Activated T-helper 1 cell treated with anti-CD3 and anti-CD28 coated beads, Interleukin-12 subunit alpha, Interleukin-12 subunit beta, Interleukin-2, Interleukin-4 antibody, amounts not matched to agents 30 ng/mL and 10 ng/mL and 1 ng/mL, durations not matched to agents 14 hours and 24 hours and 36 hours (primary cell): ENCODE measurements around the gene ARHGEF11. TPM values are rescaled to one million over a fixed set of nuclear protein-coding genes. Genes with fewer than 3 reads are reported as not detected.

Source experiments
- DNase-seq: peaks from one replicate; pipeline ENCODE4 v3.0.0; 2021; ENCODE audit warnings: low spot score
- H3K27ac Mint-ChIP-seq: one replicate; pipeline ENCODE4 v1.8.0; 2021; ENCODE audit warnings: mild to moderate bottlenecking, mixed read lengths
- H3K27me3 Mint-ChIP-seq: one replicate; pipeline ENCODE4 v1.8.0; 2022; ENCODE audit warnings: mild to moderate bottlenecking, moderate library complexity, mixed read lengths; ENCODE audit not compliant: insufficient read depth
- H3K36me3 Mint-ChIP-seq: one replicate; pipeline ENCODE4 v1.8.0; 2021; ENCODE audit warnings: low read depth, mixed read lengths
- H3K4me1 Mint-ChIP-seq: one replicate; pipeline ENCODE4 v1.8.0; 2021; ENCODE audit warnings: low read depth, mixed read lengths
- H3K4me3 Mint-ChIP-seq: one replicate; pipeline ENCODE4 v1.8.0; 2021; ENCODE audit warnings: mild to moderate bottlenecking, moderate library complexity, mixed read lengths
- H3K9me3 Mint-ChIP-seq: one replicate; pipeline ENCODE4 v1.8.0; 2021; ENCODE audit warnings: mixed read lengths
- intact Hi-C: fragments of 100-400 bp; cut with micrococcal nuclease; formaldehyde crosslinking; loops from one replicate; pipeline ENCODE4 v1.15.1; 2024
- total RNA-seq: library from RNA; stranded (reverse); gene quantifications from 2 replicates; pipeline ENCODE4 v1.2.3, GENCODE V29; 2022

Gene ARHGEF11
- total RNA-seq, 1 donor from 2014 or later, result 3.2 TPM

DNA sequence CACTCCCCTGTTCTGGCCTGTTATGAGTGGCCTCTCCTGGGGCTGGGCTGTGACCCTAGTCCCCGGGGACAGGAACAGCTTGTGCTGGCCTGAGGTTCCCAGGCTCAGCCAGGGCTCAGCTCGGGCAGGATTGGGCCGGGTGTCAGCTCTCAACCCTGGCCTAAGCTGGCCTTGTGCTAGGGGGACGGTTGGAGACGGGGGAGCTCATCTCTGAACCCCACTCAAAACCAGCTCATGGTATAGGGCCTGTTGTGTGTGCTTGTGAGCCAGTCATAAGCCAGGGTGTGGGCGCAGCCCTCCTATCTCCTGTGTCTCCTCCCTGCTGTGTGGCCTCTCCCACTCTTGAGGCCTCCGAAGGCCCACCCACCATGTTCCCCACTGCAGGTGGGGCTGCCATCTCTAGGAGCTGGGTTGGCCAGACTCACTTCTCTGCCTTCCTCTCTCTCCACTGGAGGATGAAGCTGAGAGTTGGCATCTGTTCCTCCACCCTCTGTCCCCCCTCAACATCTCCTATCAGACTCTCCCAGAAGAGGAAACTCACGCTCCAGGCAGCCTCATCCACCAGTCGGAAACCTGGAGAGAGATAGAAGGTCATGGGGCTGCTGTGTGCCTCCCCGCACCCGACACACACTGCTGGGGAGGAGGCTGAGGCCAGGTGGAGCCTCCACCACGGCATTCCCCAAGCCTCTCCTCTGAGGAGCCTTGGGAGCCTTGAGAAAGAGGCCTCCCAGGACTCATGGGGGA lies 150.7 kb downstream of the ARHGEF11 start:
- Mint-ChIP-seq H3K27ac (no peak overlapping the region), H3K36me3 (no peaks in the 10 kb centered on the region), H3K9me3 (no peaks in the 10 kb centered on the region), H3K4me1 (peaks cover 12% of the 10 kb centered on the region), H3K27me3 (peaks cover 55% of the 10 kb centered on the region), H3K4me3 (no peak overlapping the region)
- DNase-seq, result no peak
- intact Hi-C loops, result no loop called here

DNA sequence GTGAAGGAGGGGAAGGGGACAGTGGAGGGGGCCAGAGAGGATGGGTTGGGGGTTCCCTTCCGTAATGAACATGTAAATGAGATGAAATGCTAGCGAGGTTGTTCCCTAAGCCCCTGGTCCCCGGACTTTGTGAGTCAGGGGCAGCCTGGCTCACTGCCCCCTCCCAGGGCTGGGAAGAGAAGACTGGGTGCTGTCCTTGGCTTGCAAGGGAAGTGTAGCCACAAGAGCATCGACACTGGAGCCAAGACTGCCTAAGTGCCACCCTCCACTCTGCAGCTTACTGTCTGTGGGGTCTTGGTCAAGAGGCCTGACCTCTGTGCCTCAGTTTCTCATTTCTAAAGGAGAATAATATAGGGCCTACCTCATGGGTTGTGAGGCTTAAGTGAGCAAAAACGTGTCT lies 151.5 kb downstream of the ARHGEF11 start:
- intact Hi-C loops, result no loop called here
- Mint-ChIP-seq H3K36me3 (peaks cover under 1% of the 10 kb centered on the region), H3K27ac (no peak overlapping the region), H3K9me3 (no peaks in the 10 kb centered on the region), H3K4me3 (peak overlapping the region; percentile 38), H3K4me1 (peaks cover 14% of the 10 kb centered on the region), H3K27me3 (peaks cover 55% of the 10 kb centered on the region)
- no peak for DNase-seq

DNA sequence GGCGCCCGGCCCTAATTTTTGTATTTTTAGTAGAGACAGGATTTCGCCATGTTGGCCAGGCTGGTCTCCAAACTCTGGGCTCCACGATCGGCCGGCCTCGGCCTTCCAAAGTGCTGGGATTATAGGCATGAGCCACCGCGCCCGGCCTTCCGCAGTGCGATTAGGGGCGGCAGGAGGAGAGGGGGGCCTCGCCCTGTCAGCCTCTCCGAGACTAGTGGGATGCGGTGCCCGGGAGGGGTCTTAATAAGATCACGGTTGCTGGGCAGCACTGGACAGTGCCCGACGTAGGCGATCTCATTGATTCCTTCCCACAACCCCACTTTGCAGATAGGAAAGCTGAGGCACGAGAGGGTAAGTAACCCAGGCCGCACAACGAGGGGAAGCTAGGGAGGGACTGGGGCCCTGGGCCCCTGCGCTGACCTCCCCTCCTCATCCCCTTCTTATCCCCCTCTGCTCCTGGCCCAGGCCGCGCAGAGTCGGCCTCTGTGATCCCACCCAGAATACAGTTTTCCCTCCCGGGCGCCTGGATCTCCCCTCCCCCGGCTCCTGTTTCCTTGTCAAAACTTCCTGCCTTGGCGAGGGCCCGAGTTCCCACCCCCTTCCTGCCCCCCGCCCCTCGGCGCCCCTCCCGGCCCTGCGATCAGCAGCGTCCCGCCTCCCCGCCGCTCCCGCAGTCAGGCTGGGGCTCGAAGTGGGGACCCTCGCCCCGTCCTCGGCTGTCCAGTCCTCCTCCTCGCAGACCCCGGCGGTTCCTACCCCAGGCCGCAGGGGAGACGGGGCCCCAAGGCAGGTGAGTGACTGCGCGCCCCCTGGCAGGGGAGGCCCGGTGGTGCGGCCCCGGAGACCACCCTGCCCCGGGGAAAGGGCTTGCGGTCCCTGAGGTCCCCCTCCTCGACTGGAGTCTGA lies 152.2 kb downstream of the ARHGEF11 start, which contains the start of gene PEAR1:
TSS of gene PEAR1 (plus strand) at position 671 of the 906 bp plus-strand sequence. CDS start 10,209 bp downstream, outside the sequence.
- H3K36me3 Mint-ChIP-seq, result peaks cover 3% of the 10 kb centered on the region
- no peak for DNase-seq

DNA sequence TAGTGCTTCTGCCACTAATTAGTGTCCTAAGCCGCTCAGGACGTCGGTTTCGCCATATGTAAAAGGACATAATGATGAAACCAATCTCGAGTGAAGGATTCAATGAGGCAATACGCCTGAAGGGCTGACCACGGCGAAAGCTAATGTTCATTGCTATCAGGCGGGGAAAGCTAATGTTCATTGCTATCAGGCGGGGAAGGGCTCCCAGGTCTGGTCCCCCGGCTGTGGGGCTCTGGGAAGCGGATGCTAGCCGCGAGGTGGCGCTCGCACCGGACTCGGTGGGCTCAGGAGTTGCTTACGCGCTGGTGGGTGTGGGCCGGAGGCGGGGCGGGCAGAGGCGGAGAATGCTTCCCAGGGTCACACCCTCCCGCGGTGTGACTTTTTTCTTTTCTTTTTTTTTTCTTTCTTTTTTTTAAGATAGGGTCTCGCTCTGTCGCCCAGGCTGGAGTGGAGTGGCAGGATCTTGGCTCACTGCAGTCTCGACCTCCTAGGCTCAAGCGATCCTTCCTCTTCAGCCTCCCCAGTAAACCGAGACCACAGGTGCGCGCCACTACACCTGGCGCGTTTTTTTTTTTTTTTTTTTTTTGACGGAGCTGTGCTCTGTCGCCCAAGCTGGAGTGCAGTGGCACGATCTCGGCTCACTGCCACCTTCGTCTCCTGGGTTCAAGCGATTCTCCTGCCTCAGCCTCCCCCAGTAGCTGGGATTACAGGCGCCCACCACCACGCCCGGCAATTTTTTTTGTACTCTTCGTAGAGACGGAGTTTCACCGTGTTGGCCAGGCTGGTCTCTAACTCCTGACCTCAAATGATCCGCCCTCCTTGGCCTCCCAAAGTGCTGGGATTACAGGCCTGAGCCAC lies 153.1 kb downstream of the ARHGEF11 start:
- no peak overlapping the region for H3K27ac Mint-ChIP-seq
- H3K4me3 Mint-ChIP-seq, result peak overlapping the region; percentile 61
- H3K27me3 Mint-ChIP-seq, result peaks cover 58% of the 10 kb centered on the region
- H3K36me3 Mint-ChIP-seq, result peaks cover 3% of the 10 kb centered on the region
- H3K9me3 Mint-ChIP-seq, result no peaks in the 10 kb centered on the region
- intact Hi-C loops, result loop anchor here (1.0 to 2.0 kb wide), 3 partner anchors 35 to 154 kb away; no protein-coding TSS in a partner anchor
- DNase-seq, result peak; percentile 80
- peaks cover 8% of the 10 kb centered on the region for H3K4me1 Mint-ChIP-seq

More for the DNA sequence above, 152.2 kb downstream of the ARHGEF11 start, which contains the start of gene PEAR1:
- peak within 1 kb of the TSS; percentile 61 for H3K4me3 Mint-ChIP-seq
- H3K27ac Mint-ChIP-seq, result no peak within 1 kb of the TSS
- H3K9me3 Mint-ChIP-seq, result no peaks in the 10 kb centered on the region
- intact Hi-C loops, result loop anchor here (2.0 kb wide), 1 partner anchor 68 kb away; no protein-coding TSS in a partner anchor
- peaks cover 56% of the 10 kb centered on the region for H3K27me3 Mint-ChIP-seq
- H3K4me1 Mint-ChIP-seq, result peaks cover 9% of the 10 kb centered on the region

DNA sequence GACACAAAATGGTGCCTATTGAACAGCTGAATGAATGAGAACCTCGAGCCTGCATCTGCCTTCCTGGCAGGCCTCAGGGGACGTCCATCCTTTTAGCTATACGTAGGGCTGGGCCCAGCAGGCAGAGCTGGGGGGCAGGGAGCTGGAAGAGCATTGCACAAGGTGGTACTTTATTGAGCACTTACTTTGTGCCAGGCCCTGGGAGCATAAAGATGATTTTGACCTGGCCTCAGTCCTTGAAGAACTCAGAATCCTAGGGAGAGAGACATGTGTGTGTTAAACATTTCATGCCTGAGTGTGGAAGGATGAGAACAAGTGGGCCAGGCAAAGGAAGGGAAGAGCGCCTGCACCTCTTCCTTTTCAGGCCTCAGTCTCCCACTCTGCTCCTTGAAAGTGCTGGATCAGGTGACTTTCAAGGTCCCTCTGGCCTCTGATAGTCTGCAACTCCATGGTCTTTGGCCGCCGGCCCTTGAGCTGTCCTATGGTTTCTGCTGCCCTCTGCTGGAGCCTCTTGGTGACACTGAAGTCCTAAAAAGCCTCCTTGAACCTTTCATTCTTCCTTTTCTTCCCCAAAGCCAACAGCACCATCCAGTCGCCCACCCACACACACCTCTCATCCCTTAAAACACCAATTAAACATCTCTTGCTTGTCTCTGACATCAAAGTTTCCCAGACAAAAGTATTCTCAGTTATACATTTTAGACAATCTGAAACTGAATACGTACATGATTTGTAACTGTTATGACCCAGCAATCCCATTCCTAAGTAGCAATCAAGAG lies 155.6 kb downstream of the ARHGEF11 start:
- intact Hi-C loops, result loop anchor here (1.0 kb wide), 6 partner anchors 30 to 201 kb away; partner anchors contain the start of genes NTRK1 and SH2D2A
- no peak overlapping the region for H3K4me3 Mint-ChIP-seq
- peaks cover 54% of the 10 kb centered on the region for H3K27me3 Mint-ChIP-seq

DNA sequence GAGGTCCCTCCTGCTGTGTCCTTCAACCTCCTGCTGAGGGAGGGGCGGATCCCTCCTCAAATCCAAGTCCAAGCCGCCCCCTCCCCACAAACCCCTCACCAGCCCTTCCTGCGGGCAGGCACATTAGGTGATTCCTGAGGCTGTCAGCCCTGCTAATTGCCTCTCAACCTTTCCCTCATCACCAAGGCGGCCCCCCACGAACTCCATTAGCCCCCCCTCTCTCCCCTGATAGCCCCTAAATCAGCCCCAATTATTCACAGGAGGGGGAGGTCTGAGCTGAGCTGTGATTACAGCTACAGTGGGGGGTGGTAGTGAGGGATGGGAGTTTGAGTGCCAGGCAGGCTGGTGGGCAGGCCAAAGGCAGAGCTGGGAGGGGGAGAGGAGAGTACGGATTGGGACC lies 157.8 kb downstream of the ARHGEF11 start:
- intact Hi-C loops, result no loop called here
- Mint-ChIP-seq H3K36me3 (peaks cover 7% of the 10 kb centered on the region), H3K27me3 (peaks cover 42% of the 10 kb centered on the region), H3K9me3 (no peaks in the 10 kb centered on the region), H3K27ac (no peak overlapping the region), H3K4me3 (no peak overlapping the region), H3K4me1 (peaks cover 8% of the 10 kb centered on the region)
- no peak for DNase-seq

More for the DNA sequence above, 155.6 kb downstream of the ARHGEF11 start:
- H3K36me3 Mint-ChIP-seq, result peaks cover 3% of the 10 kb centered on the region
- H3K4me1 Mint-ChIP-seq, result peaks cover 8% of the 10 kb centered on the region
- DNase-seq, result peak; percentile 35
- H3K27ac Mint-ChIP-seq, result no peak overlapping the region
- H3K9me3 Mint-ChIP-seq, result no peaks in the 10 kb centered on the region

DNA sequence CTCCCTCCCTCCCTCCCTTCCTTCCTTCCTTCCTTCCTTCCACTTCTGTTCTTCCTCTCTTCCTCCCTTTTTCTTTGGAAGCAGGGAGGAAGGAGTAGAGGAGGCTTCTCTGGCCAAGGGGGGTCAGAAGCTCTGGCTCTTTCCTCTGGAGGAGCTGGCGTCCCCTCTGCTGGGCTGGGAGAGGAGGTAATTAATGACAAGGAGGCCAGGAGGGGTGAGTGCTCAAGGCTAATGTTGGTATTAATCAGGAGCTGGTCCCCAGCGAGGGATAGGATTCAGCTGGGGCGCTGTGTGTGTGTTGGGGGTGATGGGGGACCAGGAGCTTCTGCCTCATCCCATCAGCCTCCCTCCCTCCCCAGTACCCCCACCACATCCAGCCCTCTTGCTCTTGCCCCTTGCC lies 158.2 kb downstream of the ARHGEF11 start:
- no peaks in the 10 kb centered on the region for H3K9me3 Mint-ChIP-seq

DNA sequence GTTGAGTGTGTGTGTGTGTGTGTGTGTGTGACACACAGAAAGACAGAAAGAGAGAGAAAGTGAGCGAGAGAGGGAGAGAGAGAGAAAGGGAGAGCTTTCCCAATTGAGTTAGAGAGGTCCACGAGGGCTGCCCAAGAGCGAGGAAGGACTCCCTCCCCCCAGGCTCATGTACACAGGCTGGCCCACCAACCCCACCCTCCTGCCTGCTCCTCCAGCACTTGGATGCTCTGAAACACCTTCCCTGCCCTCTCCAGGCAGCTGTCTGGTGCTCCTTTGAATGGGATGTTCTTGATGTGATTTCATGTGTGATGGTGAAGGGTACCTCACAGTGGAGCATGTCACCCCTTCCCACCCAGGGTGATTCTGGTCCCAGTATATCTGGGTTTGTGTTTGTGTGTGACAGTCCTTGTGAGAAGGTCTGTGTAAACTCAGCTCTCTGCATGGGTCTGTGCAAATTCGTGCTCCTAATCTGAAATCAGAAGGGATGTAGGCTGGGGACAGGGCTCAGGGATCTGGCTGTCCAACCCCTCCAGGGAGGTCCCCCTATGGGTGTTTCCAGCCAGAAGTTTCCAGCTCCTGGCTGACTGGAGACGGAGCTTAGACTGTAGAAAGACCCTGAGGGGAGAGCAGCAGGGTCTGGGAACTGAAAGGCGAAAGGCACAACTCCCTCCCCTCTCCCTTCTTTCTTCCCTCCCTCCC lies 158.8 kb downstream of the ARHGEF11 start:
- peaks cover 37% of the 10 kb centered on the region for H3K27me3 Mint-ChIP-seq
- H3K4me1 Mint-ChIP-seq, result peaks cover 8% of the 10 kb centered on the region
- no peak for DNase-seq
- intact Hi-C loops, result no loop called here
- H3K36me3 Mint-ChIP-seq, result peaks cover 7% of the 10 kb centered on the region
- no peak overlapping the region for H3K27ac Mint-ChIP-seq
- H3K4me3 Mint-ChIP-seq, result no peak overlapping the region
- no peaks in the 10 kb centered on the region for H3K9me3 Mint-ChIP-seq

More for the DNA sequence above, 158.2 kb downstream of the ARHGEF11 start:
- H3K4me3 Mint-ChIP-seq, result no peak overlapping the region
- no peak for DNase-seq
- peaks cover 39% of the 10 kb centered on the region for H3K27me3 Mint-ChIP-seq
- H3K27ac Mint-ChIP-seq, result no peak overlapping the region
- H3K36me3 Mint-ChIP-seq, result peaks cover 7% of the 10 kb centered on the region
- peaks cover 8% of the 10 kb centered on the region for H3K4me1 Mint-ChIP-seq
- intact Hi-C loops, result no loop called here

DNA sequence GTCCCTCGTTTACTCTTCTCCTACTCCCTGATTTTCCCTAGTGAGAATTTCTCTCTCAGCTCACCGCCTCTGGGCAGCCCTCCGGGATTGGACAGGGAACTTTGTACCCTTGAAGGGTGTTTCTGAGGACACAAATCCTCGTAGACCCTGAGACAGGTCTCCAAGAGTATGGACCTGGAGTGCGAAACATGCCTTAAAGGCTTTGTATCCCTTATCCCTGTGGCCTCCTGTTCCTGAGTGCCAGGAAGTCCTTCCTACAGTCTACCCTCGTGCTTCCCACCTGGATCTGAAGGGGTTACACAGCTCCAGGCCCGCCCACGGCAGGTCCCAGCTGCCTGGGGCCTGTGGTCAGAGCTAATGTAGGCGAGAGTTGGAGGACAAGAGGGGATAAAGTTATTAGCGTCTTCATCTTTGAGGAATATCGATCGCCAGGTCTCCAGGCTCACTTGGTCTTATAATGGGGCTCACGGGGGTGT lies 159.6 kb downstream of the ARHGEF11 start:
- Mint-ChIP-seq H3K4me1 (peaks cover 8% of the 10 kb centered on the region), H3K9me3 (no peaks in the 10 kb centered on the region), H3K36me3 (peaks cover 7% of the 10 kb centered on the region), H3K27me3 (peaks cover 31% of the 10 kb centered on the region), H3K27ac (no peak overlapping the region), H3K4me3 (no peak overlapping the region)
- intact Hi-C loops, result no loop called here
- no peak for DNase-seq

DNA sequence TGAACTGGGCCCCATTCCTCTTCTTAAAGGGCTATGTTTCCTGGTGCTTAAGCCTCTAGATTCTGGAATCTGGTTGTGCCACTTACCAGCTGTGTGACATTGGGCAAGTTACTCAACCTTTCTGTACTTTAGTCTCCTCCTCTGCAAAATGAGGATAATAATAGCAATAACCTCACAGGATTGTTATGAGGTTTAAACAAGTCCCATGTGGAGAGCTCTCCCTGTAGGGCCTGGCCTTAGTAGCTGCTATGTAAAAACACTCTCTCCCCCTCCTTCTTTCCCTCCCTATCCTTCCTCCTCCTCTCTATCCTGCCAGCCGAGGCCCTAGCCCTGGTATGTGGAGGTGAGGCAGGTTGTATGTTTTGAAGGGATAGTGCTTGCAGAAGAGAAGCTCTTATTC lies 160.2 kb downstream of the ARHGEF11 start:
- no peak for DNase-seq
- peaks cover 29% of the 10 kb centered on the region for H3K27me3 Mint-ChIP-seq
- H3K27ac Mint-ChIP-seq, result no peak overlapping the region
- H3K4me1 Mint-ChIP-seq, result peaks cover 6% of the 10 kb centered on the region
- no peaks in the 10 kb centered on the region for H3K9me3 Mint-ChIP-seq
- intact Hi-C loops, result no loop called here
- H3K36me3 Mint-ChIP-seq, result peaks cover 7% of the 10 kb centered on the region
- H3K4me3 Mint-ChIP-seq, result no peak overlapping the region
